Heart right ventricle (tissue), 16 donors: ENCODE data around the gene NT5DC2. TPM values are rescaled to one million over a fixed set of nuclear protein-coding genes. Genes with fewer than 3 reads are reported as not detected.

ENCODE experiments used
- ATAC-seq, 8 donors: fragments of 200-7000 bp; cut with Tn5 transposase; one replicate each; pipeline ENCODE4 v1.9.1; 2020; ENCODE audit warnings: mild to moderate bottlenecking in 8 of 8, moderate library complexity in 8 of 8, moderate number of reproducible peaks in 1 of 8
- DNase-seq, 2 donors: peaks; one replicate each; pipeline ENCODE4 v3.0.0-alpha.2; 2020
- H3K27ac ChIP-seq, 10 donors: fragments of 200-600 bp; sonication (generic) in 2 of 10; one replicate each; pipeline versions ENCODE4 v1.5.0 to v1.8.0; 2020 to 2022; ENCODE audit warnings: mild to moderate bottlenecking in 3 of 10
- H3K27me3 ChIP-seq, 7 donors: fragments of 200-600 bp; one replicate each; pipeline ENCODE4 v1.8.0; 2021 to 2022; ENCODE audit warnings: mild to moderate bottlenecking in 2 of 7
- H3K36me3 ChIP-seq, 9 donors: fragments of 200-600 bp; sonication (generic) in 1 of 9; one replicate each; pipeline versions ENCODE4 v1.5.0 to v1.8.0; 2020 to 2022; ENCODE audit warnings: mild to moderate bottlenecking in 2 of 9
- H3K4me1 ChIP-seq, 9 donors: fragments of 200-600 bp; sonication (generic) in 1 of 9; one replicate each; pipeline versions ENCODE4 v1.5.0 to v1.8.0; 2020 to 2022; ENCODE audit warnings: mild to moderate bottlenecking in 4 of 9
- H3K4me3 ChIP-seq, 10 donors: fragments of 200-600 bp; sonication (generic) in 2 of 10; one replicate each; pipeline versions ENCODE4 v1.5.0 to v1.8.0; 2020 to 2022; ENCODE audit warnings: mild to moderate bottlenecking in 7 of 10, moderate library complexity in 2 of 10
- H3K9me3 ChIP-seq, 11 donors: fragments of 200-600 bp in 10 of 11; sonication (generic) in 2 of 11; one replicate each; pipeline versions ENCODE4 v1.5.0 to v1.8.0; 2013 to 2022; ENCODE audit warnings: mild to moderate bottlenecking in 2 of 11, control low read depth in 1 of 11, moderate library complexity in 1 of 11
- CTCF ChIP-seq, 9 donors: fragments of 200-600 bp; sonication (generic) in 2 of 9; IDR thresholded peaks; one replicate each; pipeline versions ENCODE4 v1.5.0 to v1.8.0; 2021 to 2022; ENCODE audit warnings: antibody characterized with exemption in 9 of 9, mild to moderate bottlenecking in 5 of 9, moderate library complexity in 1 of 9
- WGBS, 2 donors: extraction: QIAGEN DNeasy Blood & Tissue Kit; methylation state at CpG; one replicate each; pipeline ENCODE4 v1.1.7; 2013; ENCODE audit warnings: inconsistent platforms in 1 of 2; 5-methylcytosine and 5-hydroxymethylcytosine counted together
- intact Hi-C, 10 donors: fragments of 100-400 bp; cut with DNase I; formaldehyde crosslinking; loops; one replicate each; pipeline versions ENCODE4 v1.11.1 to v1.14.2; 2022
- long read RNA-seq, 3 donors: library from polyadenylated mRNA; unstranded; transcript quantifications; one replicate each; pipeline ENCODE4 v2.0.0, GENCODE V29; 2020 to 2021
- polyA plus RNA-seq, 2 donors: library from polyadenylated mRNA; stranded (reverse); fragments of 200-250 nt; gene quantifications; one replicate each; pipeline ENCODE4 v1.2.3, GENCODE V29; 2013
- total RNA-seq, 10 donors: library from RNA; stranded (reverse); fragmentation: NEBNext Ultra II Directional in 3 of 10; extraction: Animal tissue kit (Norgen Biotek cat#: 25700) in 3 of 10; gene quantifications; one replicate each; pipeline versions ENCODE4 v1.2.1 to v1.2.4, GENCODE V29; 2021 to 2023
- donor health status: Arrhythmogenic right ventricular cardiomyopathy.
- donor health status: ischemic (EF 13 %, LVEDD 7.1; RV severe dilation, severe dysfunction).
- donor health status: healthy with polysubstance abuse.
- donor health status: DM: no; HTN: yes; CAD: no.
- donor health status: DM: no; HTN: no; CAD: no.
- donor health status: ischemic (EF 25% LVEDD 6.9; RV normal size, moderate dysfunction).
- donor health status: ischemic (EF 25% LVEDD 5.7; RV mildly dilated, moderate dysfunction).
- donor health status: healthy.
- donor health status: DM: yes; HTN: yes; CAD: no.
- donor health status: Ischemic cardiomyopathy.
- donor health status: ischemic (EF 35%, LVEDD 5.7; RV mildly dilated, moderate dysfunction).
- donor health status: nonischemic (EF 11% LVEDD 7.7; RV severe dilation, severe dysfunction).
- donor health status: DM: yes; HTN: yes; CAD: no.
- donor health status: PGD.
- donor health status: ischemic (EF 29% LVEDD 5.4; RV normal size, mild dysfunction).
- donor health status: nonischemic (EF 23%, LVEDD 6.1; RV moderate dilation, normal function).

Gene NT5DC2
- total RNA-seq = 100 to 1,000 TPM in 1 of 10 donors, 10 to 100 TPM in 9; 25.1 to 108 (median 44.5) TPM
- polyA plus RNA-seq = 100 to 1,000 TPM in 1 of 2 donors, 10 to 100 TPM in 1; 95.1 to 138 TPM
- long read RNA-seq, donor 1, transcript NT5DC2-202 (14 exons, 1,795 nt) = major isoform, 151 of 206 reads
- long read RNA-seq, donor 1, partial matches to known transcripts = 25 of 206 reads
- long read RNA-seq, donor 1, other reads (novel, unspliced or antisense) = 29 of 206 reads
- long read RNA-seq, donor 2, transcript NT5DC2-202 (14 exons, 1,795 nt) = major isoform, 119 of 172 reads
- long read RNA-seq, donor 2, partial matches to known transcripts = 35 of 172 reads
- long read RNA-seq, donor 2, other reads (novel, unspliced or antisense) = 18 of 172 reads
- long read RNA-seq, donor 3, transcript NT5DC2-202 (14 exons, 1,795 nt) = major isoform, 72 of 116 reads
- long read RNA-seq, donor 3, partial matches to known transcripts = 20 of 116 reads
- long read RNA-seq, donor 3, other reads (novel, unspliced or antisense) = 23 of 116 reads

DNA sequence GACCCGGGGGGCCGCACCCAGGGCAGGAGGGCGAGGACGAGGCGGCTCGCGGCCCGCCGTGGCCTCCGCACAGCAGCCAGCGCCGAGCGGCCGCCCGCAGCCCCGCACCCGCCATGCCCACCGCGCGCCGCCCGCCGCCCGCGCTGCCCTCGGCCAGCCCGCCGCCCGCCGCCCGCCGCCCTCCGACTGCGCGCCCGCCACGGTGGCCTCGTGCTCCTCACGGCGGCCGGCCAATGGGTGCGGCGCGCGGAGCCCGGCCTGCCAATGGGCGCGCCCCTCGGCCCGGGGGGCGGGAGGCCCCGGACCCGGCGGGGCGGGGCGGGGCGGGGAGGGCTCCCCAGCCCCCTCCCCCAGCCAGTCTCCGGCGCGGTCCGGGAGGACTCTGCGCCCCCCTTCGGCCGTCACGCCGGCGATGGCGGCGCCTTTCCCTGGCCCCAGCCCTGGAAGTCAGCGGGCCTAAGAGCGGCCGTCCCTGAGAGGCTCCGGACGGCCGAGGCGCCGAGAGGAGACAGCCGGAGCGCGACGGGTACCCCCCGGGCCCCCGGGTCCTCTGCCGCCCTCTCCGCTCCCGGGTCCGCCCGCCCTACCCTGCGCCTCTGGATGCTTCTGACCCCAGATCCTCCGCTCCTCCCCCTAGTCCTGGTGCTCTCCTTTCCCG lies at the start of gene NT5DC2:
NT5DC2 (minus strand) TSS at position 235 of the 658 bp plus-strand sequence; CDS start at position 115, 120 bp downstream.
- peaks cover 0 to 4% (median 0%) of the 10 kb centered on the region in 9 donors for H3K36me3 ChIP-seq
- peak within 1 kb of the TSS; percentile 58 to 73 (median 68) for H3K4me3 ChIP-seq
- ATAC-seq (peak; percentile 1 to 46 (median 14)), DNase-seq (peak; percentile 60 to 82)
- WGBS, 2 donors = 1 to 2% methylated on average over 30 to 91 of the region's 91 CpGs
- H3K27me3 ChIP-seq = no peaks in the 10 kb centered on the region
- intact Hi-C loops = loop anchor here in 2 of 10 donors (5.0 kb wide), 2 partner anchors 41 to 51 kb away; no protein-coding TSS in a partner anchor
- TF ChIP-seq CTCF (IDR thresholded peaks at IDR 0.05) = peak in 3 of 9 donors; percentile 34 to 37 (median 37)
- peaks cover 43 to 88% (median 73%) of the 10 kb centered on the region in 9 donors for H3K4me1 ChIP-seq
- no peaks in the 10 kb centered on the region for H3K9me3 ChIP-seq
- peak within 1 kb of the TSS; percentile 72 to 91 (median 85) for H3K27ac ChIP-seq

DNA sequence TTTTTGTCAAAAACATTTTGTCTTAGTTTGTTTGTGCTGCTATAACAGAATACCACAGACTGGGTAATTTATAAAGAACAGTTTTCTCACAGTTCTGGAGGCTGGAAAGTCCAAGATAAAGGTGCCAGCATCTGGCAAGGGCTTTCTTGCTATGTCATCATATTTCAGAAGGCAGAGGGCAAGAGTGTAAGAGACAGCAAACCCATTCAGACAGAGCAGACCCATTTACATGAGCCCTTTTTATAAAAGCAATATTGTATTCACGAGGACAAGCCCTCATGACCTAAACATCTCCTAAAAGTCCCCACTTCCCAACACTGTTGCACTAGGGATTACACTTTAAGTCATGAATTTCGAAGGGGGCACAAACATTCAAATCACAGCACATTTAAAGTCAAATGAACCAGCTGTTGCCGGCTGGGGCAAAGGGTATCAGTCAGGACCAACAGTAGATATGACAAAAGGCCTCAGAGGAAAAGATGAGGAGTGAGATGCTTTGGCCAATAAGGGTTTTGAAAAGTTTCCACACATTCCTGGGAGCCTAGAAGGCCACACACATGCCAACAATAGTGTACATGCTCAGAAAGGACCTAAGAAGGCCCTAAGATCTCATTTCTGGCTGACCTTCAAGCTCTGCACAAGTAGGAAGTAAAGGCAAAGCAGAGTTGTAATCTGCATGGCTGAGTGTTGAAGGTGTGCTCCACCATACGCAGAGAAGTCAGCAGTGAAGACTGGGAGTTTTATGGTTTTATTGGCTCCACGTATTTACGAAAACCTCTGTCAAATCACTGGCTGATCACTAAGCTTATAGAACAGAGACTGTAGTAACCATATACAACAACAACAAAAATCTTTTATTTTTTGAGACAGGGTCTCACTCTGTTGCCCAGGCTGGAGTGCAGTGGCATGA lies 40.7 kb upstream of the NT5DC2 start:
- no peak overlapping the region for H3K4me3 ChIP-seq
- DNase-seq (no peak), ATAC-seq (peak in 1 of 8 donors; percentile 27)
- peaks cover 0 to 99% (median 40%) of the 10 kb centered on the region in 9 donors for H3K36me3 ChIP-seq
- H3K27ac ChIP-seq = peak overlapping the region in 1 of 10 donors; percentile 7
- no peak for TF ChIP-seq CTCF (IDR thresholded peaks at IDR 0.05)
- intact Hi-C loops = no loop called here
- 86 to 91% methylated on average over 6 of the region's 6 CpGs for WGBS, 2 donors
- no peaks in the 10 kb centered on the region for H3K27me3 ChIP-seq
- H3K9me3 ChIP-seq = no peaks in the 10 kb centered on the region
- H3K4me1 ChIP-seq = peaks cover 0 to 13% (median 0%) of the 10 kb centered on the region in 9 donors

DNA sequence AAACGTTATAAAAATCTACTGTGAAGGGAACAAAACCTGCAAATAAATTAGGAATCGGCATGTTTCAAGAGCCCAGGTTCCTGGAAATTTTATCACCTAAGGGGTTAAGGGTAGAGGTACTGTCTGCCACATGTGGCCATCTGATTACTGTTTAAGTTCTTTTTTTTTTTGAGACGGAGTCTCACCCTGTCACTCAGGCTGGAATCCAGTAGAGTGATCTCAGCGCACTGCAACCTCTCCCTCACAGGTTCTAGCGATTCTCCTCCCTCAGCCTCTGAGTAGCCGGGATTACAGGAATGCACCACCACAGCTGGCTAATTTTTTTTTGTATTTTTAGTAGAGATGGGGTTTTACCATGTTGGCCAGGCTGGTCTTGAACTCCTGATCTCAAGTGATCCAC lies 38.6 kb upstream of the NT5DC2 start:
- intact Hi-C loops = no loop called here
- ATAC-seq = no peak
- Histone ChIP-seq H3K4me1 (peaks cover 0 to 15% (median 0%) of the 10 kb centered on the region in 9 donors), H3K9me3 (no peaks in the 10 kb centered on the region), H3K4me3 (no peak overlapping the region), H3K36me3 (peaks cover 0 to 94% (median 22%) of the 10 kb centered on the region in 9 donors), H3K27me3 (no peaks in the 10 kb centered on the region), H3K27ac (no peak overlapping the region)
- no peak for DNase-seq
- TF ChIP-seq CTCF (IDR thresholded peaks at IDR 0.05) = no peak
- 63 to 80% methylated on average over 6 of the region's 6 CpGs for WGBS, 2 donors
